ENCODE results near the gene TBX1.

DNA sequence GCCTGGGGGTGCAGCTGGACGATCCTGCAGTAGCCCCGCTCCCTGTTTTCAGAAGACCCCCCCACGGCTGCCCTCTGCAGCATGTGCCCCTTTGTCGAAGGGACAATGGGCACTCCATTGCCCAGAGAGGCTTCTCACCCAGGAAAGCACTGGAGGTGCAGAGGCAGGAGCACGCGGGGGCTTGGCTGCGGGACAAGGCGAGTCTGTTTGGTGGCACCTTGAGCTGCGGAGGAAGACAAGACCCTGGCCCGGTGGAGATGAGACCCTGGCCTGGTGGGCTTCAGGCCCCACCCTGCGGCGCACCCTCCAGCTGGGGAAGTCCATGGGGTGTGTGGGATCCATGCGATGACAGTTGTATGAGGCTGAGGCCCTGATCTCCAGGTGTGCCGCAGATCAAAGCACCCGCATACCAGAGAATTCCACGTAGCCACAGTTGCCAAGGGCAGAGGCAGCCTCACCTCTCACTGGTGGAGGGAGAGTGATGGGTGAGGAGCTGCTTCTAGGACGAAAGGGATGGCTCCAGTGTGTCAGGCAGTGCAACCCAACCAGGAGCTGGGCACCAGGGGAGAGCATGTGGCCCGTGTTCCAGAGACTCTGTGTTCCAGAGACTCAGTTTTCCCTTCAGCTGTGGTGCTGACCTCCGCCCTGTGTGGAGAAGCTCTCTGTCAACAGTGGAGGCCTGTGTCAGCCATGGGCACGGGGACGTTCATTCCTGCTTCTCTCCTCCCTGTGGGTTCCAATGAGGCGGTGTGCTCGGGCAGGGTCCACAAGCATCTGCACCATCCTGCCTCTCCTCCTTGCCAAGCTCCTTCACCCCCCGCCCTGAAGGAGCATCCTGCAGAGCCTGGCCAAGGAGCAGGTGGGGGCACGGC, 10.0 kb downstream of the TBX1 start:
- TF ChIP-seq, protein P1, sequence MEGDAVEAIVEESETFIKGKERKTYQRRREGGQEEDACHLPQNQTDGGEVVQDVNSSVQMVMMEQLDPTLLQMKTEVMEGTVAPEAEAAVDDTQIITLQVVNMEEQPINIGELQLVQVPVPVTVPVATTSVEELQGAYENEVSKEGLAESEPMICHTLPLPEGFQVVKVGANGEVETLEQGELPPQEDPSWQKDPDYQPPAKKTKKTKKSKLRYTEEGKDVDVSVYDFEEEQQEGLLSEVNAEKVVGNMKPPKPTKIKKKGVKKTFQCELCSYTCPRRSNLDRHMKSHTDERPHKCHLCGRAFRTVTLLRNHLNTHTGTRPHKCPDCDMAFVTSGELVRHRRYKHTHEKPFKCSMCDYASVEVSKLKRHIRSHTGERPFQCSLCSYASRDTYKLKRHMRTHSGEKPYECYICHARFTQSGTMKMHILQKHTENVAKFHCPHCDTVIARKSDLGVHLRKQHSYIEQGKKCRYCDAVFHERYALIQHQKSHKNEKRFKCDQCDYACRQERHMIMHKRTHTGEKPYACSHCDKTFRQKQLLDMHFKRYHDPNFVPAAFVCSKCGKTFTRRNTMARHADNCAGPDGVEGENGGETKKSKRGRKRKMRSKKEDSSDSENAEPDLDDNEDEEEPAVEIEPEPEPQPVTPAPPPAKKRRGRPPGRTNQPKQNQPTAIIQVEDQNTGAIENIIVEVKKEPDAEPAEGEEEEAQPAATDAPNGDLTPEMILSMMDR (IDR thresholded peaks at IDR 0.05; ENCODE audit: insufficient read depth, low read length, poor library complexity, severe bottlenecking) = no peak
- no peak for TF ChIP-seq EZH2phosphoT487 (conservative IDR thresholded peaks at IDR 0.05; ENCODE audit: low read length)
